Colonic mucosa (tissue), 4 donors: ENCODE data around the gene ARMH3. TPM values are rescaled to one million over a fixed set of nuclear protein-coding genes. Genes with fewer than 3 reads are reported as not detected.

Experiments used
- DNase-seq: peaks from one replicate; pipeline ENCODE4 v3.0.0-alpha.2; 2020
- H3K27ac ChIP-seq: fragments of 200-600 bp; one replicate; pipeline ENCODE4 v1.8.0; 2021
- H3K27me3 ChIP-seq: fragments of 200-600 bp; one replicate; pipeline ENCODE4 v1.8.0; 2021
- H3K36me3 ChIP-seq: fragments of 200-600 bp; one replicate; pipeline ENCODE4 v1.8.0; 2021
- H3K4me1 ChIP-seq: fragments of 200-600 bp; one replicate; pipeline ENCODE4 v1.8.0; 2021; ENCODE audit warnings: mild to moderate bottlenecking
- H3K4me3 ChIP-seq: fragments of 200-600 bp; one replicate; pipeline ENCODE4 v1.8.0; 2021
- H3K9ac ChIP-seq, 2 donors: one replicate each; pipeline ENCODE4 v1.7.0; 2013; ENCODE audit warnings: control low read depth in 2 of 2, low read depth in 2 of 2, low read length in 2 of 2
- H3K9me3 ChIP-seq: fragments of 200-600 bp; one replicate; pipeline ENCODE4 v1.8.0; 2021
- intact Hi-C: fragments of 100-400 bp; cut with DNase I; formaldehyde crosslinking; loops from one replicate; pipeline ENCODE4 v1.14.1; 2022
- total RNA-seq, 2 donors: library from RNA; stranded (reverse); fragmentation: NEBNext Ultra II Directional in 1 of 2; extraction: Animal tissue kit (Norgen Biotek cat#: 25700) in 1 of 2; gene quantifications; one replicate each; pipeline ENCODE4 v1.2.1, GENCODE V29; 2021
- TF ChIP-seq, protein P1 (sequence below): fragments of 200-600 bp; IDR thresholded peaks from one replicate; pipeline ENCODE4 v1.8.0; 2022; ENCODE audit warnings: antibody characterized with exemption, mild to moderate bottlenecking
- donor health status: healthy.
- donor health status: DM: no; HTN: no; CAD: no.
- donor health status: DM: no; HTN: no; CAD: no.

ARMH3 gene
- total RNA-seq, 2 donors from 2014 or later = 25.1 to 31.3 TPM

DNA sequence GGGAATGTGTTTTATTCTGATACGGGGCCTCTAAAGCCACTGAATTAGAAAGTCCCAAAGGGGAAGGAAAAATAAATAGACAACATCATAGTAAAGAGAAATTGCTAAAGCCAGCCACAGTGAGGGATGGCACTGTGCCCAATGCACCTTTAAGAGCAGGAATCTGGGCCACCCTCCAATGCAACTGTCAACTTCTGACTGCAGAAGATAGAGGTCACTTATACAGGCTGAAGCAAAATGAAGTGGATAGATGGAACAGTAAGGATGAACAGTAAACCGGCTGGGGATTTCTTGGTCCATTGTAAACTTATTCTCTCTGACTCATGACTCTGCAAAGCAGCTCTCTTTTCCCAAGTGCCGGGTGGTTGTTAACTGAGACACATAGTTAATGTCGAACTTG is 158.3 kb downstream of the ARMH3 start:
- H3K27ac ChIP-seq = no peak overlapping the region
- DNase-seq = no peak
- no peaks in the 10 kb centered on the region for H3K27me3 ChIP-seq
- intact Hi-C loops = loop anchor here (10.0 kb wide), 1 partner anchor 177 kb away; no protein-coding TSS in a partner anchor
- TF ChIP-seq, protein P1, sequence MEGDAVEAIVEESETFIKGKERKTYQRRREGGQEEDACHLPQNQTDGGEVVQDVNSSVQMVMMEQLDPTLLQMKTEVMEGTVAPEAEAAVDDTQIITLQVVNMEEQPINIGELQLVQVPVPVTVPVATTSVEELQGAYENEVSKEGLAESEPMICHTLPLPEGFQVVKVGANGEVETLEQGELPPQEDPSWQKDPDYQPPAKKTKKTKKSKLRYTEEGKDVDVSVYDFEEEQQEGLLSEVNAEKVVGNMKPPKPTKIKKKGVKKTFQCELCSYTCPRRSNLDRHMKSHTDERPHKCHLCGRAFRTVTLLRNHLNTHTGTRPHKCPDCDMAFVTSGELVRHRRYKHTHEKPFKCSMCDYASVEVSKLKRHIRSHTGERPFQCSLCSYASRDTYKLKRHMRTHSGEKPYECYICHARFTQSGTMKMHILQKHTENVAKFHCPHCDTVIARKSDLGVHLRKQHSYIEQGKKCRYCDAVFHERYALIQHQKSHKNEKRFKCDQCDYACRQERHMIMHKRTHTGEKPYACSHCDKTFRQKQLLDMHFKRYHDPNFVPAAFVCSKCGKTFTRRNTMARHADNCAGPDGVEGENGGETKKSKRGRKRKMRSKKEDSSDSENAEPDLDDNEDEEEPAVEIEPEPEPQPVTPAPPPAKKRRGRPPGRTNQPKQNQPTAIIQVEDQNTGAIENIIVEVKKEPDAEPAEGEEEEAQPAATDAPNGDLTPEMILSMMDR = no peak
- H3K9me3 ChIP-seq = no peaks in the 10 kb centered on the region
- H3K9ac ChIP-seq = no peak overlapping the region
- H3K36me3 ChIP-seq = no peaks in the 10 kb centered on the region
- no peak overlapping the region for H3K4me3 ChIP-seq
- H3K4me1 ChIP-seq = no peaks in the 10 kb centered on the region

DNA sequence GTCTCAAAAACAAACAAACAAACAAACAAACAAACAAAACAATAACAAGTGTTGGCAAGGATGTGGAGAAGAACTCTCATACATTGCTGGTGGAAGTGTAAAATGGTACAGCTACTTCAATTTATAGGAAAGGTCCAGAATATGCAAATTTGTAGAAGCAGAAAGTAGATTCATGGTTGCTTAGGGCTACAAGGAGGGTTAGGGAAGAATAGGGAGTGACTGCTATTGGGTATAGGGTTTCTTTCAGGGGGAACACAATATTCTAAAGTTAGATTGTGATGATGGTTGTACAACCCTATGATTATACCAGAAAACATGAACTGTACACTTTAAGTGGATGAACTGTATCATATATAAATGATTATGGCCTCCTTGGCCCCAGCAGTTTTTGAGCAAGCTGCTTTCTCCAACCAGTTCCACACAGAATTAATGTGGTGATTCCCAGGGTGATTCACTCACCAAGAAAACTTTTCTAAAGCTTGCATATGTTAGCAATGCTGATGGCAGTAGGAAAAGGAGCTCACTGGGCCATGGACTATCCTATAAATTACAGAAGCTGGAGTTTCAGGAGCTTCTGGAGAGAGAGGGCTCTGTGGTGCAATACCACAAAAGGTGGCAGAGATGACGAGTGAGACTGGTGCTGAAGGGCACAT is 159.6 kb downstream of the ARMH3 start:
- no peak overlapping the region for H3K9ac ChIP-seq
- no peaks in the 10 kb centered on the region for H3K36me3 ChIP-seq
- TF ChIP-seq, protein P1 = no peak
- H3K4me1 ChIP-seq = no peaks in the 10 kb centered on the region
- intact Hi-C loops = loop anchor here (10.0 kb wide), 1 partner anchor 178 kb away; no protein-coding TSS in a partner anchor
- no peak overlapping the region for H3K27ac ChIP-seq
- DNase-seq = no peak
- H3K27me3 ChIP-seq = no peaks in the 10 kb centered on the region
- H3K4me3 ChIP-seq = no peak overlapping the region
- no peaks in the 10 kb centered on the region for H3K9me3 ChIP-seq

DNA sequence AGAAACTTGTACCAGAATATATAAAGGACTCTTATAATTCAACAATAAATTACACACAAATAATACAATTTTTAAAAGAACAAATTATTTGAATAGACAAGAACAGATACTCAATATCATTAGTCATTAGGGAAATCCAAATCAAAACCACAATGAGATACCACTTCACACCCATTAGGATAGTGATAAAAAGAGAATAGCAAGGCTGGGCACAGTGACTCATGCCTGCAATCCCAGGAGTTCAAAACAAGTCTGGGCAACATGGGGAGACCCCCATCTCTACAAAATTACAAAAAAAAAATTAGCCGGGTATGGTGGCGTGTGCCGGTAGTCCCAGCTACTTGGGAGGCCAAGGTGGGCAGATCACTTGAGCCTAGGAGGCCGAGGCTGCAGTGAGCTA is 160.2 kb downstream of the ARMH3 start:
- intact Hi-C loops = loop anchor here (10.0 kb wide), 1 partner anchor 179 kb away; no protein-coding TSS in a partner anchor
- Histone ChIP-seq H3K9me3 (no peaks in the 10 kb centered on the region), H3K4me1 (no peaks in the 10 kb centered on the region), H3K4me3 (no peak overlapping the region), H3K36me3 (no peaks in the 10 kb centered on the region), H3K27ac (no peak overlapping the region), H3K27me3 (no peaks in the 10 kb centered on the region), H3K9ac (no peak overlapping the region)
- DNase-seq = no peak
- TF ChIP-seq, protein P1 = no peak

DNA sequence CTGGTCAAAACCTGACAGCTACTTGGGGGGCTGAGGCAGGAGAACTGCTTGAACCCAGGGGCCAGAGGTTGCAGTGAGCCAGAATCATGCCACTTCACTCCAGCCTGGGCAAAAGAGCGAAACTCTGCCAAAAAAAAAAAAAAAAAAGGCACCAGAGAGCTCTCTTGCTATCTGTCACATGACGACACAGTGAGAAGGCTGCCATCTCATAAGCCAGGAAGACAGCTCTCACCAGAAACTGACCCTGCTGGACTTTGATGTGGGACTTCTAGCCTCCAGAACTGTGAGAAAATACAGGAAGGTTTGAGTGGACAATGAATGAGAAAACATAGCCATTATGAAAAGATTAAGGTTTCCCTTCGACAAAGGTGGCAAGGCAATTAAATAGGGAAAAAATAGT is 161.2 kb downstream of the ARMH3 start:
- Histone ChIP-seq H3K4me1 (no peaks in the 10 kb centered on the region), H3K9ac (no peak overlapping the region), H3K4me3 (no peak overlapping the region), H3K27ac (no peak overlapping the region), H3K9me3 (no peaks in the 10 kb centered on the region), H3K27me3 (no peaks in the 10 kb centered on the region), H3K36me3 (no peaks in the 10 kb centered on the region)
- no peak for DNase-seq
- TF ChIP-seq, protein P1 = no peak
- intact Hi-C loops = loop anchor here (10.0 kb wide), 1 partner anchor 180 kb away; no protein-coding TSS in a partner anchor

DNA sequence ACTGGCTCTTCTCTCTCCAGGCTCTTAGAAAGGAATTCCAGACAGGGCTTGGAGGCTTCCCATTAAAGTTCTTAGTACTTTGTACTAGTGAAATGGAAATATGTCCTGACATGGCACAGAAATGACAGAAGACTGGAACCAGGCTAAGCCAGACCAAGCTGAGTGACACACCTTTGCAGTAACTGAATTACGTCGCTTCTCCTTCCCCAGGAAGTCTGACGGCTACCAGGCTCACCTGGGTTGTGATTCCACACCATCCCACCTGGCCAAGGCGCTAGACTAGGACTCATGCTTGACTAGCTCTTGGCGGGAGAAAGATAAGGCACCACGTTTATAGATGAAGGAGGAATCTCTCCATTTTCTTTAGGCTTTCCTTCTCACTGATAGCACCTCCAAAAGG is 161.7 kb downstream of the ARMH3 start:
- no peaks in the 10 kb centered on the region for H3K27me3 ChIP-seq
- intact Hi-C loops = loop anchor here (10.0 kb wide), 1 partner anchor 181 kb away; no protein-coding TSS in a partner anchor
- no peak overlapping the region for H3K4me3 ChIP-seq

More for the DNA sequence above, 161.7 kb downstream of the ARMH3 start:
- no peaks in the 10 kb centered on the region for H3K9me3 ChIP-seq
- no peak overlapping the region for H3K27ac ChIP-seq
- no peak overlapping the region for H3K9ac ChIP-seq
- DNase-seq = no peak
- TF ChIP-seq, protein P1 = no peak
- H3K36me3 ChIP-seq = no peaks in the 10 kb centered on the region
- H3K4me1 ChIP-seq = no peaks in the 10 kb centered on the region
